Measurements from ENCODE around the gene DOCK6. TPM values are rescaled to one million over a fixed set of nuclear protein-coding genes. Genes with fewer than 3 reads are reported as not detected.

DOCK6 gene
- total RNA-seq, 1 experiment from 2014 or later: 19.4 TPM

DNA sequence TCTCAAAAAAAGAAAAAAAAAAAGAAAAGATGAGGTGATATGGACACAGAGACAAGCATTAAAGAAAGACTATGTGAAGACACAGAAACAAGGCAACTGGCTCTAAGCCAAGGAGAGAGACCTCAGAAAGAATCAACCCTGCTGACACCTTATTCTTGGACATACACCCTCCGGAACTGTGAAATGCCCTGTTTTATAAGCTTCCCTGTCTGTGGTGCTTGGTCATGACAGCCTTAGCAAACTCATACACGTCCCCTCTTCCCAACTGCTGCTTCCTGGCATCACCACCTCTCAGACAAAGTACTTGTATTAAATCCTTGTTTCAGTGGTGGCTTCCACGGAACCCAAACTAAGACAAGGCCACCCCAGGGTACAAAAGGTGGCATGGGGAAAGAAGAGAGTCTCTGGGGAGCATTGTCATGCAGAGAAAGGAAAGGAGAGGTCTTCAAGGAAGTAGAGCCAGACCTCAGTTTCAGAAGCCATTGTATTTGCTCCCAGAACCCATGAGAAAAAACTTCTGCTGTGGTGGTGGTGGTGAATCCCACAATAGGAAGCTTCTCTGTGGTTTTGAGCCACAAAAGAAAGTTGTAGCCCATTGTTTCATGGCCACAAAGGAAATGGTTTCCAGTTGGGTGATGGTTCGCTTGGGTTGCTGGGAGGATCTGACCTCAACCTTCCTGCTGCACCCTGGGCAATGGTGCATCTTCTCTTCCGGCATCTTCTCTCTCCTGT is 17.3 kb upstream of the DOCK6 start:
- BruUV-seq (replicated peaks): no TSS peak
- Histone ChIP-seq H3K36me3 (ENCODE audit: control insufficient read depth, insufficient read depth, low read length) (no peaks in the 10 kb centered on the region), H3K9me3 (ENCODE audit: control insufficient read depth, insufficient read depth, low read depth, low read length) (no peaks in the 10 kb centered on the region), H3K4me1 (ENCODE audit: control insufficient read depth, insufficient read depth, low read length) (no peaks in the 10 kb centered on the region), H3K27me3 (ENCODE audit: control insufficient read depth, insufficient read depth, low read length) (no peaks in the 10 kb centered on the region), H3K27ac (ENCODE audit: low read length) (no peak overlapping the region), H3K4me3 (ENCODE audit: low read depth in 2 of 2, low read length in 2 of 2) (no peak overlapping the region)
- no peak for ATAC-seq
- in situ Hi-C loops (cut with HindIII; ENCODE audit: low pct_unique_long_range_greater_than_20kb, low sequenced_read_pairs): no loop called here
- no peak for TF ChIP-seq SIN3A (IDR thresholded peaks at IDR 0.05; ENCODE audit: borderline replicate concordance, insufficient read depth, low read depth, low read length)
- TF ChIP-seq TCF7L2 (IDR thresholded peaks at IDR 0.05; ENCODE audit: low read depth, low read length): no peak
- TF ChIP-seq POLR2AphosphoS5 (IDR thresholded peaks at IDR 0.05; ENCODE audit: low read depth, low read length): no peak
- TF ChIP-seq, protein P1, sequence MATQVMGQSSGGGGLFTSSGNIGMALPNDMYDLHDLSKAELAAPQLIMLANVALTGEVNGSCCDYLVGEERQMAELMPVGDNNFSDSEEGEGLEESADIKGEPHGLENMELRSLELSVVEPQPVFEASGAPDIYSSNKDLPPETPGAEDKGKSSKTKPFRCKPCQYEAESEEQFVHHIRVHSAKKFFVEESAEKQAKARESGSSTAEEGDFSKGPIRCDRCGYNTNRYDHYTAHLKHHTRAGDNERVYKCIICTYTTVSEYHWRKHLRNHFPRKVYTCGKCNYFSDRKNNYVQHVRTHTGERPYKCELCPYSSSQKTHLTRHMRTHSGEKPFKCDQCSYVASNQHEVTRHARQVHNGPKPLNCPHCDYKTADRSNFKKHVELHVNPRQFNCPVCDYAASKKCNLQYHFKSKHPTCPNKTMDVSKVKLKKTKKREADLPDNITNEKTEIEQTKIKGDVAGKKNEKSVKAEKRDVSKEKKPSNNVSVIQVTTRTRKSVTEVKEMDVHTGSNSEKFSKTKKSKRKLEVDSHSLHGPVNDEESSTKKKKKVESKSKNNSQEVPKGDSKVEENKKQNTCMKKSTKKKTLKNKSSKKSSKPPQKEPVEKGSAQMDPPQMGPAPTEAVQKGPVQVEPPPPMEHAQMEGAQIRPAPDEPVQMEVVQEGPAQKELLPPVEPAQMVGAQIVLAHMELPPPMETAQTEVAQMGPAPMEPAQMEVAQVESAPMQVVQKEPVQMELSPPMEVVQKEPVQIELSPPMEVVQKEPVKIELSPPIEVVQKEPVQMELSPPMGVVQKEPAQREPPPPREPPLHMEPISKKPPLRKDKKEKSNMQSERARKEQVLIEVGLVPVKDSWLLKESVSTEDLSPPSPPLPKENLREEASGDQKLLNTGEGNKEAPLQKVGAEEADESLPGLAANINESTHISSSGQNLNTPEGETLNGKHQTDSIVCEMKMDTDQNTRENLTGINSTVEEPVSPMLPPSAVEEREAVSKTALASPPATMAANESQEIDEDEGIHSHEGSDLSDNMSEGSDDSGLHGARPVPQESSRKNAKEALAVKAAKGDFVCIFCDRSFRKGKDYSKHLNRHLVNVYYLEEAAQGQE (IDR thresholded peaks at IDR 0.05; ENCODE audit: insufficient read depth in 1 of 2, low read depth in 2 of 2, low read length in 1 of 2): no peak
- TF ChIP-seq CTCF (IDR thresholded peaks at IDR 0.05): no peak
- ChIA-PET POLR2A (no interaction called here), CTCF (no interaction called here)
- DNase-seq (ENCODE audit: low read depth, low spot score): no peak
- intact Hi-C loops (cut with micrococcal nuclease; ENCODE audit: unreplicated experiment): no loop called here

- H3K27me3 ChIP-seq (ENCODE audit: control insufficient read depth, insufficient read depth, low read length): no peaks in the 10 kb centered on the region
- ATAC-seq (no peak), DNase-seq (ENCODE audit: low read depth, low spot score) (no peak)
- ChIA-PET CTCF (no interaction called here), POLR2A (no interaction called here)
- no peaks in the 10 kb centered on the region for H3K36me3 ChIP-seq (ENCODE audit: control insufficient read depth, insufficient read depth, low read length)
- H3K4me3 ChIP-seq (ENCODE audit: low read depth in 2 of 2, low read length in 2 of 2): no peak overlapping the region
- H3K9me3 ChIP-seq (ENCODE audit: control insufficient read depth, insufficient read depth, low read depth, low read length): no peaks in the 10 kb centered on the region
- intact Hi-C loops (cut with micrococcal nuclease; ENCODE audit: unreplicated experiment): no loop called here
- no TSS peak for BruUV-seq (replicated peaks)
- no peak overlapping the region for H3K27ac ChIP-seq (ENCODE audit: low read length)
- no peaks in the 10 kb centered on the region for H3K4me1 ChIP-seq (ENCODE audit: control insufficient read depth, insufficient read depth, low read length)
- in situ Hi-C loops (cut with HindIII; ENCODE audit: low pct_unique_long_range_greater_than_20kb, low sequenced_read_pairs): no loop called here
- TF ChIP-seq CTCF (IDR thresholded peaks at IDR 0.05) (no peak), POLR2AphosphoS5 (IDR thresholded peaks at IDR 0.05; ENCODE audit: low read depth, low read length) (no peak), TCF7L2 (IDR thresholded peaks at IDR 0.05; ENCODE audit: low read depth, low read length) (no peak)
- TF ChIP-seq, protein P1 (IDR thresholded peaks at IDR 0.05; ENCODE audit: insufficient read depth in 1 of 2, low read depth in 2 of 2, low read length in 1 of 2): no peak
Measured at GRCh38 chr19:11278670-11279069, 16.3 kb upstream of the DOCK6 start.
